22Rv1 (cell line): ENCODE results near the gene RABGGTA.

Source experiments
- H3K27ac ChIP-seq: fragments of 450-650 bp; 2 replicates; pipeline ENCODE4 v1.5.1; 2017
- CTCF ChIP-seq: fragments of 450-650 bp; IDR thresholded peaks from 2 replicates; pipeline ENCODE4 v1.5.1; 2017; ENCODE audit warnings: mild to moderate bottlenecking
- ZFX ChIP-seq: fragments of 450-650 bp; IDR thresholded peaks from 2 replicates; pipeline ENCODE4 v1.6.1; 2017; ENCODE audit warnings: antibody characterized with exemption, borderline replicate concordance

Gene RABGGTA

GRCh38 chr14:24308342-24309124 lies 37.1 kb upstream of the RABGGTA start:
- TF ChIP-seq ZFX (no peak), CTCF (peak; percentile 80)
- peak overlapping the region; percentile 17; the same call in 1 of the 2 replicates for H3K27ac ChIP-seq

GRCh38 chr14:24307575-24308341 lies 36.4 kb upstream of the RABGGTA start, which contains the start of gene CIDEB:
Gene CIDEB (minus strand): TSS chr14:24307977. CDS start chr14:24307858, 119 bp downstream.
- TF ChIP-seq CTCF (peak; percentile 98), ZFX (no peak)
- H3K27ac ChIP-seq, result peak within 1 kb of the TSS; percentile 17; the same call in 1 of the 2 replicates

GRCh38 chr14:24307156-24307574 lies 35.8 kb upstream of the RABGGTA start:
- TF ChIP-seq CTCF (no peak), ZFX (no peak)
- H3K27ac ChIP-seq, result no peak overlapping the region

GRCh38 chr14:24304019-24304387 lies 32.6 kb upstream of the RABGGTA start:
- H3K27ac ChIP-seq, result no peak overlapping the region
- no peak for TF ChIP-seq CTCF
- no peak for TF ChIP-seq ZFX

GRCh38 chr14:24300326-24300980 lies 29.1 kb upstream of the RABGGTA start:
- no peak for TF ChIP-seq ZFX
- no peak for TF ChIP-seq CTCF
- H3K27ac ChIP-seq, result peak overlapping the region; percentile 76

- peak within 1 kb of the TSS; percentile 76 for H3K27ac ChIP-seq
- TF ChIP-seq ZFX (no peak), CTCF (no peak)
These were observed 28.1 kb upstream of the RABGGTA start, which contains the start of the genes DHRS1 and NOP9 for GRCh38 chr14:24299255-24300191. Gene DHRS1 (minus strand): TSS chr14:24299780. CDS start chr14:24299106, 674 bp downstream. Gene NOP9 (plus strand): TSS chr14:24299850. CDS start chr14:24299955, 105 bp downstream.
